ENCODE results near the gene GALNT9. TPM values are rescaled to one million over a fixed set of nuclear protein-coding genes. Genes with fewer than 3 reads are reported as not detected.

Gene GALNT9
- total and polyA plus RNA-seq, 9 donors, result 0.12 to 21.9 (median 1.3) TPM; not detected in 1

DNA sequence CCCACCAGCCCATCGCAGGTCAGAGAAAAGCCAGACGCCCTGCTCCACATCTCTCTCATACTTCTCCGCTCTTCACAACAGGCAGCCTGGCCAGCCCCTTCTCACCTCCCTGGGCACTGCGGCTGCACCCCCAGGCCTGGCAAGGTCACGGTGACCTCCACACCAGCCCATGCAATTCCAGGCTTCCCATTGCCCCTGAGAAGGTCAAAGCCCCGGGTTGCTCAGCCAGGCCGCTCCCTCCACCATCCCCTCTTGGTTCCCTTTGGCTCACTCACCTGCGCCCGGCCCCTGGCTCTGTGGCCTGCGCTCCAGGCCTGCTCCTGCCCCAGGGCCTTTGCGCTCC lies 55.4 kb downstream of the GALNT9 start:
- Histone ChIP-seq H3K36me3 (no peaks in the 10 kb centered on the region), H3K4me3 (no peak overlapping the region), H3K27ac (no peak overlapping the region), H3K9me3 (no peaks in the 10 kb centered on the region), H3K27me3 (no peaks in the 10 kb centered on the region), H3K4me1 (ENCODE audit: insufficient read depth) (peaks cover 3% of the 10 kb centered on the region)
- TF ChIP-seq, protein P1, sequence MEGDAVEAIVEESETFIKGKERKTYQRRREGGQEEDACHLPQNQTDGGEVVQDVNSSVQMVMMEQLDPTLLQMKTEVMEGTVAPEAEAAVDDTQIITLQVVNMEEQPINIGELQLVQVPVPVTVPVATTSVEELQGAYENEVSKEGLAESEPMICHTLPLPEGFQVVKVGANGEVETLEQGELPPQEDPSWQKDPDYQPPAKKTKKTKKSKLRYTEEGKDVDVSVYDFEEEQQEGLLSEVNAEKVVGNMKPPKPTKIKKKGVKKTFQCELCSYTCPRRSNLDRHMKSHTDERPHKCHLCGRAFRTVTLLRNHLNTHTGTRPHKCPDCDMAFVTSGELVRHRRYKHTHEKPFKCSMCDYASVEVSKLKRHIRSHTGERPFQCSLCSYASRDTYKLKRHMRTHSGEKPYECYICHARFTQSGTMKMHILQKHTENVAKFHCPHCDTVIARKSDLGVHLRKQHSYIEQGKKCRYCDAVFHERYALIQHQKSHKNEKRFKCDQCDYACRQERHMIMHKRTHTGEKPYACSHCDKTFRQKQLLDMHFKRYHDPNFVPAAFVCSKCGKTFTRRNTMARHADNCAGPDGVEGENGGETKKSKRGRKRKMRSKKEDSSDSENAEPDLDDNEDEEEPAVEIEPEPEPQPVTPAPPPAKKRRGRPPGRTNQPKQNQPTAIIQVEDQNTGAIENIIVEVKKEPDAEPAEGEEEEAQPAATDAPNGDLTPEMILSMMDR (IDR thresholded peaks at IDR 0.05), result no peak
- TF ChIP-seq POLR2A (IDR thresholded peaks at IDR 0.05), result no peak
- TF ChIP-seq EP300 (IDR thresholded peaks at IDR 0.05), result no peak
- peak in 1 of 5 donors; percentile 6 for DNase-seq
- WGBS, 3 donors, result 69 to 76% (median 71%) methylated on average over 11 of the region's 11 CpGs
- intact Hi-C loops (cut with DNase I), result no loop called here

DNA sequence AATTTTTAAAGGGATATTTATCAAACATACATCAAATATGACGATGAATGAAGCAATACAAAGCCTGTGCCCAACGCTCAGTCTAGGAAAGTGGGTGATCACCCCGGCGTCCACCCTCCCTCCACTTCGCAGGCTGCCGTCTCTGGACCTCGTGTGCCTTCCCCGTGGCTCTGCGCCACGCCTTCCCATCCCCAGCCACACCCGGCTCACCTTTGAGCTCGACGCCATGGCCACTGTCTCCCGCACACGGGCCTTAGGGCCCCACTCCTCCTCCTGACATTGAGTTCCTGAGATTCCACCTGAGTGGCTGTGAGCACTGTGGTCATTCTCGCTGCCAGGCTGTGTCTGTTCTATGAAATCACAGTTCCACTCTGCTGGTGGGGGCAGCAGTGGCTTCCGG lies 56.7 kb downstream of the GALNT9 start:
- 78 to 85% (median 84%) methylated on average over 17 of the region's 17 CpGs for WGBS, 3 donors
- Histone ChIP-seq H3K36me3 (no peaks in the 10 kb centered on the region), H3K4me3 (no peak overlapping the region), H3K4me1 (ENCODE audit: insufficient read depth) (peaks cover 5% of the 10 kb centered on the region), H3K27me3 (no peaks in the 10 kb centered on the region), H3K9me3 (no peaks in the 10 kb centered on the region), H3K27ac (no peak overlapping the region)
- TF ChIP-seq, protein P1 (IDR thresholded peaks at IDR 0.05), result no peak
- TF ChIP-seq POLR2A (IDR thresholded peaks at IDR 0.05) (no peak), EP300 (IDR thresholded peaks at IDR 0.05) (no peak)
- DNase-seq, result no peak
- intact Hi-C loops (cut with DNase I), result no loop called here

- no peaks in the 10 kb centered on the region for H3K9me3 ChIP-seq
- H3K4me1 ChIP-seq (ENCODE audit: insufficient read depth), result peaks cover 2% of the 10 kb centered on the region
- intact Hi-C loops (cut with DNase I), result no loop called here
- no peaks in the 10 kb centered on the region for H3K27me3 ChIP-seq
- 24 to 32% (median 25%) methylated on average over 23 of the region's 23 CpGs for WGBS, 3 donors
- TF ChIP-seq POLR2A (IDR thresholded peaks at IDR 0.05) (no peak), EP300 (IDR thresholded peaks at IDR 0.05) (no peak)
- TF ChIP-seq, protein P1 (IDR thresholded peaks at IDR 0.05), result no peak
- no peak for DNase-seq
- H3K36me3 ChIP-seq, result no peaks in the 10 kb centered on the region
- H3K27ac ChIP-seq, result no peak overlapping the region
- no peak overlapping the region for H3K4me3 ChIP-seq
Observed at GRCh38 chr12:132271755-132272092, 57.7 kb downstream of the GALNT9 start.

GRCh38 chr12:132270969-132271754 lies 58.2 kb downstream of the GALNT9 start:
- Histone ChIP-seq H3K9me3 (no peaks in the 10 kb centered on the region), H3K4me1 (ENCODE audit: insufficient read depth) (peaks cover 2% of the 10 kb centered on the region), H3K27me3 (no peaks in the 10 kb centered on the region), H3K4me3 (no peak overlapping the region), H3K27ac (no peak overlapping the region), H3K36me3 (no peaks in the 10 kb centered on the region)
- WGBS, 3 donors, result 56 to 63% (median 60%) methylated on average over 40 to 41 of the region's 41 CpGs
- TF ChIP-seq EP300 (IDR thresholded peaks at IDR 0.05) (no peak), POLR2A (IDR thresholded peaks at IDR 0.05) (no peak)
- intact Hi-C loops (cut with DNase I), result no loop called here
- no peak for DNase-seq

DNA sequence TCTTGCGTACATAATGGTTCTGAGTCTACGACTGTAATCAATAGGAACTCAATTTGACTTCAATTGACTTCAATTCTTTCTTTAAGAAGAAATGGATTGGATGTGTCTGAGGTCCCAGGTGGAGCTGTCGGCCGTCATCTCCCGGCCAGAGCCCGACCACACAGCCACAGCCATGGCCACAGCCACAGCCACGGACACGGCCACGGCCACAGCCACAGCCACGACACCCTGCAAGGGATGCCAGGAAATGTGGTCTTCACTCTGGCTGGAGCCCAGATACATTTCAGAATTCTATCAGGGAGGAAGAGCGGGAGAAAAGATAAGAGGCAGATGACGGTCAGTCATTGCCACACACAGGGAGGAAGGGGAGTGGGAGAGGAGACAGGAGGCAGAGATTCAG lies 58.9 kb downstream of the GALNT9 start:
- Histone ChIP-seq H3K27ac (no peak overlapping the region), H3K9me3 (no peaks in the 10 kb centered on the region), H3K36me3 (no peaks in the 10 kb centered on the region), H3K4me3 (no peak overlapping the region), H3K4me1 (ENCODE audit: insufficient read depth) (peaks cover 2% of the 10 kb centered on the region), H3K27me3 (no peaks in the 10 kb centered on the region)
- WGBS, 3 donors, result 76 to 85% (median 77%) methylated on average over 12 of the region's 12 CpGs
- intact Hi-C loops (cut with DNase I), result no loop called here
- TF ChIP-seq POLR2A (IDR thresholded peaks at IDR 0.05), result no peak
- no peak for TF ChIP-seq EP300 (IDR thresholded peaks at IDR 0.05)
- TF ChIP-seq, protein P1 (IDR thresholded peaks at IDR 0.05), result no peak
- DNase-seq, result no peak

All from ovary (tissue), 9 donors.